Astrocyte of the cerebellum (primary cell): Measurements from ENCODE around the gene SAMMSON.

Experiments used
- DNase-seq: peaks from one replicate; pipeline ENCODE4 v3.0.0-alpha.2; 2011; ENCODE audit warnings: low read depth
- H3K4me3 ChIP-seq: 2 replicates; pipeline ENCODE4 v1.5.1; 2011; ENCODE audit warnings: mild to moderate bottlenecking, low read depth, low read length, moderate library complexity
- CTCF ChIP-seq: IDR thresholded peaks from 2 replicates; pipeline ENCODE4 v1.5.1; 2012; ENCODE audit warnings: low read length, low read depth, moderate library complexity, mild to moderate bottlenecking; ENCODE audit errors: missing control alignments
- in situ Hi-C: cut with HindIII; loops from 2 replicates; pipeline ENCODE4 v1.10.0; 2017; ENCODE audit warnings: low sequenced_read_pairs

Gene SAMMSON

GRCh38 chr3:70090322-70090913 lies 90.9 kb downstream of the SAMMSON start:
- no peak overlapping the region for H3K4me3 ChIP-seq
- peak; percentile 62 for TF ChIP-seq CTCF
- in situ Hi-C loops: no loop called here
- peak; percentile 9 for DNase-seq

GRCh38 chr3:70094197-70094596 lies 94.7 kb downstream of the SAMMSON start:
- in situ Hi-C loops: no loop called here
- TF ChIP-seq CTCF: no peak
- no peak overlapping the region for H3K4me3 ChIP-seq
- no peak for DNase-seq

- in situ Hi-C loops: no loop called here
- TF ChIP-seq CTCF: no peak
These were observed 95.7 kb downstream of the SAMMSON start for GRCh38 chr3:70095260-70095659.

GRCh38 chr3:70096376-70097066 lies 97.0 kb downstream of the SAMMSON start:
- no peak for DNase-seq
- no peak for TF ChIP-seq CTCF
- in situ Hi-C loops: no loop called here
- no peak overlapping the region for H3K4me3 ChIP-seq

More at GRCh38 chr3:70095260-70095659, 95.7 kb downstream of the SAMMSON start:
- no peak for DNase-seq
- H3K4me3 ChIP-seq: no peak overlapping the region

- H3K4me3 ChIP-seq: no peak overlapping the region
- in situ Hi-C loops: no loop called here
- DNase-seq: no peak
- TF ChIP-seq CTCF: no peak
These were observed 97.6 kb downstream of the SAMMSON start for GRCh38 chr3:70097084-70097483.

- in situ Hi-C loops: no loop called here
- DNase-seq: no peak
- peak; percentile 45 for TF ChIP-seq CTCF
- H3K4me3 ChIP-seq: no peak overlapping the region
These were observed 108.5 kb downstream of the SAMMSON start for GRCh38 chr3:70108072-70108471.
